HepG2 (cell line): Measurements from ENCODE around the gene ZSCAN31. TPM values are rescaled to one million over a fixed set of nuclear protein-coding genes. Genes with fewer than 3 reads are reported as not detected.
"Not testable (repeated sequence)": the region's sequence is repeated elsewhere in the genome, so short reads cannot be mapped to it uniquely, and the experiment has no call there.

ENCODE experiments used
- ATAC-seq: fragments of 200-7000 bp; cut with Tn5 transposase; 3 replicates; pipeline ENCODE4 v1.9.1; 2020; ENCODE audit warnings: mild to moderate bottlenecking, moderate library complexity
- BruUV-seq: library from RNA; stranded (reverse); fragments of 400-500 nt; replicated peaks from 2 replicates; lab custom pipeline; 2021; lab: Mats Ljungman, UMichigan
- CTCF ChIA-PET: fragments of 300-600 bp; formaldehyde crosslinking; extraction: SDS; loops from one replicate; lab custom pipeline; 2021; ENCODE audit warnings: low total read pairs, inconsistent platforms, low intra/inter-chr PET ratio; lab: Yijun Ruan, JAX
- POLR2A ChIA-PET: fragments of 350-600 bp; sonication (Branson Sonifier 250); formaldehyde crosslinking; loops from one replicate; lab custom pipeline; 2020; ENCODE audit warnings: antibody characterized with exemption, inconsistent platforms; lab: Yijun Ruan, JAX
- DNase-seq: peaks from one replicate; pipeline ENCODE4 v3.0.0-alpha.2; 2015; ENCODE audit warnings: low spot score
- FAIRE-seq: peaks from 3 replicates; lab custom pipeline; 2011; peaks lifted over from hg19 to GRCh38; lab: Jason Lieb, UNC
- H2AFZ ChIP-seq: one replicate; pipeline ENCODE4 v1.6.1; 2011; ENCODE audit warnings: low read length, inconsistent platforms
- H3K27ac ChIP-seq: fragments of 300-600 bp; 3 replicates; pipeline ENCODE4 v1.8.0; 2011; ENCODE audit warnings: mixed run types, mild to moderate bottlenecking, mixed read lengths, low read length, inconsistent platforms; ENCODE audit not compliant: insufficient read depth; ENCODE audit errors: extremely low read length
- H3K27me3 ChIP-seq, 2 experiments: fragments of 200-600 bp in 1 of 2; 2 replicates in 1 of 2; 3 replicates in 1 of 2; pipeline versions ENCODE4 v1.6.0 to v1.8.0; 2011; ENCODE audit warnings: low read length in 2 of 2, mild to moderate bottlenecking in 2 of 2, moderate library complexity in 2 of 2, inconsistent platforms in 1 of 2; ENCODE audit not compliant: insufficient read depth in 2 of 2, control insufficient read depth in 1 of 2
- H3K36me3 ChIP-seq, 2 experiments: fragments of 200-600 bp in 1 of 2; replicated peaks in 1 of 2; 2 replicates in 1 of 2; 3 replicates in 1 of 2; pipeline versions ENCODE4 v1.5.1 to v1.8.0; 2011; ENCODE audit warnings: low read length in 2 of 2, inconsistent platforms in 1 of 2; ENCODE audit not compliant: insufficient read depth in 2 of 2, control insufficient read depth in 1 of 2
- H3K4me1 ChIP-seq: 2 replicates; pipeline ENCODE4 v1.5.1; 2012; ENCODE audit warnings: low read length, inconsistent platforms; ENCODE audit not compliant: insufficient read depth
- H3K4me2 ChIP-seq: 2 replicates; pipeline ENCODE4 v1.6.0; 2011; ENCODE audit warnings: low read depth, low read length, inconsistent platforms
- H3K4me3 ChIP-seq, 3 experiments: fragments of 200-600 bp in 1 of 3; sonication (generic), shearing (Covaris generic) in 1 of 3; replicated peaks in 1 of 3; 2 replicates each; pipeline ENCODE4 v1.5.1; 2011 to 2016; ENCODE audit warnings: low read length in 3 of 3, inconsistent platforms in 2 of 3, low read depth in 2 of 3, mild to moderate bottlenecking in 2 of 3, control low read depth in 1 of 3, mixed read lengths in 1 of 3; ENCODE audit not compliant: insufficient read depth in 1 of 3
- H3K79me2 ChIP-seq: one replicate; pipeline ENCODE4 v1.6.1; 2011; ENCODE audit warnings: low read length, inconsistent platforms; ENCODE audit not compliant: insufficient read depth
- H3K9ac ChIP-seq: 2 replicates; pipeline ENCODE4 v1.6.0; 2011; ENCODE audit warnings: mild to moderate bottlenecking, low read depth, low read length, inconsistent platforms; ENCODE audit not compliant: insufficient read depth
- H3K9me3 ChIP-seq: 2 replicates; pipeline ENCODE4 v1.5.1; 2012; ENCODE audit warnings: mild to moderate bottlenecking, low read length
- H4K20me1 ChIP-seq: 2 replicates; pipeline ENCODE4 v1.6.0; 2011; ENCODE audit warnings: inconsistent platforms, mild to moderate bottlenecking, low read length, moderate library complexity; ENCODE audit not compliant: insufficient read depth
- HNRNPH1 ChIP-seq: fragments of 200-400 bp; formaldehyde crosslinking; optimal IDR thresholded peaks from 2 replicates; pipeline ENCODE3; 2017; ENCODE audit warnings: mild to moderate bottlenecking, low read depth, low read length
- KDM2A ChIP-seq: sonication (generic); formaldehyde crosslinking; IDR thresholded peaks from 2 replicates; pipeline ENCODE4 v1.4.0; 2020; ENCODE audit warnings: low read depth, missing genetic modification reagents, borderline replicate concordance
- XRCC5 ChIP-seq: fragments of 200-400 bp; formaldehyde crosslinking; optimal IDR thresholded peaks from 2 replicates; pipeline ENCODE3; 2017; ENCODE audit warnings: mild to moderate bottlenecking, low read length
- YY1 ChIP-seq: IDR thresholded peaks from 2 replicates; pipeline ENCODE4 v1.6.1; 2011; ENCODE audit warnings: low read length, low read depth, moderate library complexity, mild to moderate bottlenecking; ENCODE audit not compliant: insufficient read depth, insufficient replicate concordance
- ZKSCAN8 ChIP-seq: IDR thresholded peaks from 2 replicates; pipeline ENCODE4 v1.6.1; 2016; ENCODE audit warnings: borderline replicate concordance, missing genetic modification reagents, missing compliant biosample characterization
- ZNF816 ChIP-seq: sonication (generic); formaldehyde crosslinking; IDR thresholded peaks from 2 replicates; pipeline ENCODE4 v1.8.0; 2022; ENCODE audit warnings: missing genetic modification reagents, mild to moderate bottlenecking, borderline replicate concordance
- WGBS: methylation state at CpG from one replicate; pipeline ENCODE4 v1.1.6; 2017; ENCODE audit warnings: low lambda C conversion rate; 5-methylcytosine and 5-hydroxymethylcytosine counted together
- in situ Hi-C: cut with HindIII; loops from 2 replicates; pipeline ENCODE4 v1.10.0; 2017; ENCODE audit warnings: low pct_unique_long_range_greater_than_20kb; ENCODE audit not compliant: extremely low pct_ligation_motif_present
- intact Hi-C: fragments of 100-400 bp; cut with micrococcal nuclease; formaldehyde crosslinking; loops from one replicate; pipeline ENCODE4 v1.10.0; 2022; ENCODE audit not compliant: unreplicated experiment
- polyA plus RNA-seq, 8 experiments: library from polyadenylated mRNA; depleted of rRNA in 3 of 8; stranded (reverse) in 7 of 8; unstranded in 1 of 8; fragments of >200 nt; fragmentation: Illumina TruSeq in 4 of 8; extraction: Trizol in 4 of 8; gene quantifications; 2 replicates each; pipeline versions ENCODE4 v1.2.1 to v1.2.3, GENCODE V29; 2011 to 2016; ENCODE audit warnings: low read depth in 4 of 8, missing spikeins in 1 of 8, mixed read lengths in 1 of 8; ENCODE audit not compliant: insufficient read depth in 1 of 8
- total RNA-seq, 5 experiments: library from RNA; depleted of rRNA; stranded (reverse); fragments of >200 nt; fragmentation: Illumina TruSeq; extraction: Trizol; gene quantifications; 2 replicates each; pipeline ENCODE4 v1.2.3, GENCODE V29; 2016; ENCODE audit warnings: low read depth in 1 of 5

The ZSCAN31 gene
- total and polyA plus RNA-seq, 2 of the 13 experiments (the other 11 are each of a cell fraction or from before 2014, with no cell fraction given) = 5.3 to 6.2 TPM

DNA sequence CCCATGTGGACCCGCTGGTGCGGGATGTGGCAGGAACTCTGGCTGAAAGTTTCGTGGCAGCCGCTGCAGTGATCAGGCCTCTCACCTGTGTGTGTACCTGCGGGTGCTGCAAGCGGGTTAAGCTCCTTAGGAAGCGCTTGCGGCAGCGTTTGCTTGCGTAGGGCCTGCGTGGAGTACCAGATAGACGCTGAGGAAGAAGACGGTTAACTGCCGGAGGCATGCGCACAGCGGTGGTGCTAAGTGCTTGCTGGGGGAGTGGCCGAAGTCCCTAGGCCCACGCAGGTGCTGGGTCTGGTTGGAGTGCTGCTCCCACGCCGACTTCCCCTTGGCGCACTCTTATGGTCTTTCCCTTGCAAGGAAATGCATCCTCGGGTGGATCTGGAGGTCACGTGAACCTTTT is 23.0 kb downstream of the ZSCAN31 start (continued):
- TF ChIP-seq ZKSCAN8 = no peak
- TF ChIP-seq YY1 = no peak
- no peak for TF ChIP-seq XRCC5
- TF ChIP-seq HNRNPH1 = no peak

DNA sequence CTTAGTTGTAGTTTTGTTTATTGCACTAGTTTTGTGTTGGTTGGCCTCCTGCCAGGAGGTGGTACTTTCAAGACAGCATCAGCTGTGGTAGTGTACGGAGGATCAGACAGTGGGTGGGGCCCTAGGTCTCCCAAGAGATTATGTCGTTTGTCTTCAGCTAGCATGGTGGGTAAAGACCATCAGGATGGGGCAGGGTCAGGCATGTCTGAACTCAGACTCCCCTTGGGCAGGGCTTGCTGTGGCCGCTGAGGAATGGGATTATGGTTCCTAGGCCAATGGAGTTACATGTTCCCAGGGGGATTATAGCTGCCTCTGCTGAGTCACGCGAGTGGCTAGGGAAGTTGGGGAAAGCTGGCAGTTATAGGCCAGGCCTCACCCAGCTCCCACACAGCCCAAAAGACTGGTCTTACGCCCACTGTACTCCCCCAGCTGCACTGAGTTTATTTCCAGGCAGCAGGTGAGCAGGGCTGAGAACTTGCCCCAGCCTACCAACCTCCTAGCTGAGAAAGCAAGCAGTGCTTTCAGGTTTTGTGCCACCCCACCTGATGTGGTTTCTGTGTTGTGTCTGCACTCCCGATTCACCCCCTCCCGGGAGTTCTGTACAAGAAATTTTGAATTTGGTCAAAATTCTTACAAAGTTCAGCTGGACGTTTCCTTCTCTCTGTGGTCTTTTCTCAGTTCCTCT is 24.7 kb downstream of the ZSCAN31 start:
- FAIRE-seq (no peak), ATAC-seq (no peak), DNase-seq (no peak)
- Histone ChIP-seq H3K36me3 (no peaks in the 10 kb centered on the region), H3K27me3 (no peaks in the 10 kb centered on the region), H3K4me1 (peaks cover 19% of the 10 kb centered on the region), H3K27ac (no peak overlapping the region), H3K79me2 (no peaks in the 10 kb centered on the region), H3K9me3 (no peaks in the 10 kb centered on the region), H3K9ac (no peak overlapping the region), H2AFZ (no peak overlapping the region), H3K4me3 (no peak overlapping the region), H3K4me2 (no peak overlapping the region), H4K20me1 (no peaks in the 10 kb centered on the region)
- no TSS peak for BruUV-seq
- no peak for TF ChIP-seq ZNF816
- TF ChIP-seq KDM2A (CRISPR knock-in tag) = no peak
- intact Hi-C loops = no loop called here
- POLR2A ChIA-PET = interaction anchor here (2.3 kb wide), 1 partner anchor 24 kb away, joined by 7 read pairs; no protein-coding TSS in a partner anchor
- in situ Hi-C loops = no loop called here
- CTCF ChIA-PET = no interaction called here
- 86% methylated on average over 8 of the region's 9 CpGs for WGBS

DNA sequence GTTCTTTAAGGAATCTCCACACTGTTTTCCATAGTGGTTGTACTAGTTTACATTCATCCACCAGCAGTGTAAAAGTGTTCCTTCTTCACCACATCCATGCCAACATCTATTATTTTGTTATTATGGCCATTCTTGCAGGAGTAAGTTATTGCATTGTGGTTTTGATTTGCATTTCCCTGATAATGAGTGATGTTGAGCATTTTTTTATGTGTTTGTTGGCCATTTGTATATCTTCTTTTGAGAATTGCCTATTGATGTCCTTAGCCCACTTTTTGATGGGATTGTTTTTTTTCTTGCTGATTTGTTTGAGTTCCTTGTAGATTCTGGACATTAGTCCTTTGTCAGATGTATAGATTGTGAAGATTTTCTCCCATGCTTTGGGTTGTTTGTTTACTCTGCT is 29.6 kb downstream of the ZSCAN31 start:
- ATAC-seq, intact Hi-C loops, H3K4me3 ChIP-seq, in situ Hi-C loops, POLR2A ChIA-PET, BruUV-seq, H3K4me2 ChIP-seq, FAIRE-seq, H3K79me2 ChIP-seq, H3K9ac ChIP-seq, CTCF ChIA-PET, DNase-seq, H3K9me3 ChIP-seq, H3K27me3 ChIP-seq, H3K36me3 ChIP-seq, H2AFZ ChIP-seq, H3K27ac ChIP-seq, H4K20me1 ChIP-seq: not testable (repeated sequence)
- H3K4me1 ChIP-seq = peaks cover 11% of the 10 kb centered on the region
